BLaER1 (cell line): ENCODE data around the gene ENG.

ENCODE experiments used
- H3K27ac ChIP-seq: shearing (Covaris generic); formaldehyde crosslinking; 2 replicates; pipeline ENCODE4 v1.8.1; 2022
- H3K27me3 ChIP-seq: shearing (Covaris generic); formaldehyde crosslinking; 2 replicates; pipeline ENCODE4 v1.8.1; 2022
- H3K36me3 ChIP-seq: shearing (Covaris generic); formaldehyde crosslinking; 2 replicates; pipeline ENCODE4 v1.8.1; 2022
- H3K4me1 ChIP-seq: shearing (Covaris generic); formaldehyde crosslinking; 2 replicates; pipeline ENCODE4 v1.8.1; 2022
- H3K4me2 ChIP-seq: shearing (Covaris generic); formaldehyde crosslinking; 2 replicates; pipeline ENCODE4 v1.8.1; 2022
- H3K4me3 ChIP-seq: shearing (Covaris generic); formaldehyde crosslinking; 2 replicates; pipeline ENCODE4 v1.8.1; 2022
- H3K9ac ChIP-seq: shearing (Covaris generic); formaldehyde crosslinking; 2 replicates; pipeline ENCODE4 v1.8.1; 2022
- H3K9me3 ChIP-seq: shearing (Covaris generic); formaldehyde crosslinking; 2 replicates; pipeline ENCODE4 v1.8.1; 2022
- H4K20me1 ChIP-seq: shearing (Covaris generic); formaldehyde crosslinking; 2 replicates; pipeline ENCODE4 v1.8.1; 2022
- Cebpa-rat ChIP-seq: shearing (Covaris generic); IDR thresholded peaks from 2 replicates; pipeline ENCODE4 v1.8.1; 2022

ENG gene

GRCh38 chr9:127856094-127856728 is 1.8 kb upstream of the ENG start:
- peaks cover 5% of the 10 kb centered on the region; the same call in 1 of the 2 replicates for H4K20me1 ChIP-seq
- peaks cover 89% of the 10 kb centered on the region for H3K4me1 ChIP-seq
- H3K4me3 ChIP-seq: peak overlapping the region; percentile 2; the same call in 1 of the 2 replicates
- peaks cover 14% of the 10 kb centered on the region for H3K36me3 ChIP-seq
- no peaks in the 10 kb centered on the region for H3K27me3 ChIP-seq
- H3K9ac ChIP-seq: peak overlapping the region; percentile 94
- H3K9me3 ChIP-seq: peaks cover 4% of the 10 kb centered on the region; the same call in 1 of the 2 replicates
- no peak for TF ChIP-seq Cebpa-rat
- H3K27ac ChIP-seq: peak overlapping the region; percentile 92
- peak overlapping the region; percentile 92 for H3K4me2 ChIP-seq

DNA sequence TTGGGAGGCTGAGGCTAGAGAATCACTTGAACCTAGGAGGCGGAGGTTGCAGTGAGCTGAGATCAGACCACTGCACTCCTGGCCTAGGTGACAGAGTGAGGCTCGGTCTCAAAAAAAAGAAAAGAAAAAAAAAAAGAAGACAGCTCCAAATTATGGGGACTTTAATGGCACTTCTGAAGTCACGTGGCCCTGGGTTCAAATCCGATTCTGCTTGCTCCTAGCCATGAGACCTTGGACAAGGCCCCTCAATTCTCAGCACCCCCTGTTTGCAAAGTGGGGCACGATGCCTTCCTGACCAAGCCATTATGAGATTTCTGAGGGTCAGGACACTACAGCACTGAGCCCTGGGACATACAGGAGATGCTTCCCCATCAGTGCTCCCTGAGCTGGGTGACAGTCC is 1.1 kb upstream of the ENG start:
- Histone ChIP-seq H3K27ac (peak overlapping the region; percentile 92), H3K27me3 (no peaks in the 10 kb centered on the region), H4K20me1 (peaks cover 7% of the 10 kb centered on the region; the same call in 1 of the 2 replicates), H3K9me3 (peaks cover 11% of the 10 kb centered on the region), H3K4me2 (peak overlapping the region; percentile 92), H3K4me1 (peaks cover 83% of the 10 kb centered on the region), H3K9ac (peak overlapping the region; percentile 94; the same call in 1 of the 2 replicates), H3K4me3 (no peak overlapping the region), H3K36me3 (peaks cover 21% of the 10 kb centered on the region)
- no peak for TF ChIP-seq Cebpa-rat

- Histone ChIP-seq H3K27ac (peak overlapping the region; percentile 92), H3K4me2 (peak overlapping the region; percentile 92), H4K20me1 (peaks cover 13% of the 10 kb centered on the region; the same call in 1 of the 2 replicates), H3K9ac (peak overlapping the region; percentile 94), H3K4me1 (peaks cover 78% of the 10 kb centered on the region), H3K36me3 (peaks cover 26% of the 10 kb centered on the region), H3K27me3 (no peaks in the 10 kb centered on the region), H3K4me3 (peak overlapping the region; percentile 93), H3K9me3 (peaks cover 17% of the 10 kb centered on the region)
- no peak for TF ChIP-seq Cebpa-rat
Observed at GRCh38 chr9:127854960-127855359, 502 bp upstream of the ENG start.

DNA sequence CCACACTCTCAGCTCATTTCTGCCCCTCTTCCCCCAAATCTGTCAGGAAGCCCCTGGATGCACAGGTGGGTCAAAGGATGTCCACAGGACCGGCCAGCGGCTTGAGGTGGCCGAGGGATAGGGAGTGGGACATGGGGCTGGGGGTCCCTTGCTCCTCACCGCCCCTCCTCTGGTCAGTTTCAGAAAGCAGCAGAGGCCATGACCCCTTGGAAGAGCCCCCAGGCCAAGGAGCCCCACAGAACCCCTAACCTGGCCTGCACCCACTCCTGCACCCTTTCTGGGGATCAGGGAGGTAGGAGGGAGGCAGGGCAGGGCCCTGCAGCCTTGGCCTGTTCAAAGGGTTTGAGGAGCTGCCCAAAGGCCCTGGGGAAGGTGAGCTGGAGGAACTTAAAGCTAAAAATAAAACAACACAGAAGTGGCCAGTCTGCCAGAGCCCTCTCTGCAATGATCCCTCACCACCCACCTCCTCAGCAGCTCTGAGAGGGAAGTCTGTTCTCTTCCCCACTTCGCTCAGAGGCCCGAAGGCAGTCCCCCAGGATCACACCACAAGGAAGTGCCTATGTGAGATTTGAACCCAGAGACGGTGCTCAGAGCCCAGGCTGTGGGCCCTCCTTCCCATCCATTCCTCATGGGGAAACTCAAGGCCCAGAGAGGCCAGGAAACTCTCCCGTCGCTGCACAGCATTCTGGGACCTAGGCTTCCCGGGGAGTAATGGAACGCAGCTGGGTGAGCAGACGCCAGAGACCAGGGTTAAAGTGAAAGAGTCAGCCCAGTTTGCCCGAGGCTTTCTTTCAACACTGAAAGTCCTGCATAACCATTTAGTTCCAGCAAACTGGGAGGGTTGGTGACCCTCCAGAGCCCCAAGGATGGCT is 910 bp downstream of the ENG start:
- no peak for TF ChIP-seq Cebpa-rat
- peaks cover 41% of the 10 kb centered on the region for H3K36me3 ChIP-seq
- peak overlapping the region; percentile 96 for H3K27ac ChIP-seq
- H4K20me1 ChIP-seq: peaks cover 16% of the 10 kb centered on the region; the same call in 1 of the 2 replicates
- H3K4me2 ChIP-seq: peak overlapping the region; percentile 92
- H3K4me3 ChIP-seq: peak overlapping the region; percentile 93
- H3K27me3 ChIP-seq: no peaks in the 10 kb centered on the region
- H3K4me1 ChIP-seq: peaks cover 64% of the 10 kb centered on the region
- H3K9ac ChIP-seq: peak overlapping the region; percentile 94
- H3K9me3 ChIP-seq: peaks cover 31% of the 10 kb centered on the region

GRCh38 chr9:127852829-127853228 is 1.6 kb downstream of the ENG start:
- Histone ChIP-seq H3K9ac (peak overlapping the region; percentile 94), H3K4me3 (peak overlapping the region; percentile 93), H3K27ac (peak overlapping the region; percentile 96), H3K9me3 (peaks cover 32% of the 10 kb centered on the region), H3K36me3 (peaks cover 48% of the 10 kb centered on the region), H4K20me1 (peaks cover 23% of the 10 kb centered on the region), H3K4me2 (peak overlapping the region; percentile 92), H3K27me3 (no peaks in the 10 kb centered on the region), H3K4me1 (peaks cover 63% of the 10 kb centered on the region)
- TF ChIP-seq Cebpa-rat: no peak

DNA sequence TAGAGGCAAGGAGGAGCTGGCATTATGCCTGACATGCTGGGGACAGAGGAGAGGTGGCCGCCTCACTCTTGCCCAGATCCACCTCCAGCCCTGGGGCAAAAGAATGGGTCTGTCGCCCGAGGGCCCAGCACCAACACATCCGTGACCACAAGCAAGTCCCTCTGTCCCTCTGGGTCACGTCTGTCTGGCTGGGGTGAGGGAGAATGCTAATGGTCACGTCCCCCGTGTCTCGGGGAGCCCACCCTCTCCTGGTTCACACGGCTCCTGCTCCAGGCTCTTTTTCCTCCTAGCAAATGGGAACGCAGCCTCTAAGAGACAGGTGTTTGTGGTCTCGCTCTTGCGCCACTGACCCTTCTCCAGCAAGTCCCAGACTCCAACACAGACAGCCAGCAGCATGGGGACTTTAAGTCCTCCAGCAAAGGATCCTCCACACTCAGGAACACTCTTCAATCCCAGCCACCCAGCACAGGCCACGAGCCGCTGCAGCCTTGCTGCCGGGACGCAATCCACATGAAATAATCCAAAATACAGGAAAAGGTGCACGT is 4.1 kb downstream of the ENG start:
- 0 out of 2 replicates have a peak overlapping the region, but pooled peaks have one; percentile 3 for H3K27ac ChIP-seq
- peak overlapping the region; percentile 29; the same call in 1 of the 2 replicates for H3K4me3 ChIP-seq
- H4K20me1 ChIP-seq: peaks cover 48% of the 10 kb centered on the region
- peaks cover 56% of the 10 kb centered on the region for H3K4me1 ChIP-seq
- H3K27me3 ChIP-seq: no peaks in the 10 kb centered on the region
- H3K9me3 ChIP-seq: peaks cover 32% of the 10 kb centered on the region
- H3K4me2 ChIP-seq: no peak overlapping the region
- H3K9ac ChIP-seq: no peak overlapping the region
- peaks cover 72% of the 10 kb centered on the region for H3K36me3 ChIP-seq
- TF ChIP-seq Cebpa-rat: no peak

GRCh38 chr9:127848756-127849504 is 5.5 kb downstream of the ENG start:
- Histone ChIP-seq H4K20me1 (peaks cover 60% of the 10 kb centered on the region), H3K4me2 (no peak overlapping the region), H3K4me1 (peaks cover 50% of the 10 kb centered on the region), H3K27ac (no peak overlapping the region), H3K4me3 (peak overlapping the region; percentile 29; the same call in 1 of the 2 replicates), H3K27me3 (no peaks in the 10 kb centered on the region), H3K9ac (no peak overlapping the region), H3K36me3 (peaks cover 86% of the 10 kb centered on the region), H3K9me3 (peaks cover 32% of the 10 kb centered on the region)
- TF ChIP-seq Cebpa-rat: no peak

GRCh38 chr9:127847833-127848755 is 6.4 kb downstream of the ENG start:
- peak overlapping the region; percentile 48 for H3K4me2 ChIP-seq
- no peak overlapping the region for H3K9ac ChIP-seq
- H3K9me3 ChIP-seq: peaks cover 32% of the 10 kb centered on the region
- TF ChIP-seq Cebpa-rat: no peak
- H3K4me3 ChIP-seq: no peak overlapping the region
- H3K27ac ChIP-seq: peak overlapping the region; percentile 44
- peaks cover 89% of the 10 kb centered on the region for H3K36me3 ChIP-seq
- H3K4me1 ChIP-seq: peaks cover 44% of the 10 kb centered on the region
- H4K20me1 ChIP-seq: peaks cover 57% of the 10 kb centered on the region
- H3K27me3 ChIP-seq: no peaks in the 10 kb centered on the region
